Right lobe of liver (tissue), 6 donors: ENCODE results near the gene TMEM200B. TPM values are rescaled to one million over a fixed set of nuclear protein-coding genes. Genes with fewer than 3 reads are reported as not detected.
A peak's percentile ranks its signal among the peaks of the same experiment; 100 is the strongest.
"Not testable (repeated sequence)": the region's sequence is repeated elsewhere in the genome, so short reads cannot be mapped to it uniquely, and the experiment has no call there.

Source experiments
- ATAC-seq, 4 donors: fragments of 200-7000 bp; cut with Tn5 transposase; one replicate each; pipeline ENCODE4 v1.9.1; 2020; ENCODE audit warnings: mild to moderate bottlenecking in 4 of 4, moderate library complexity in 4 of 4
- DNase-seq, 3 donors: peaks; one replicate each; pipeline ENCODE4 v3.0.0-alpha.2; 2020
- H3K27ac ChIP-seq, 3 donors: fragments of 200-600 bp; one replicate each; pipeline ENCODE4 v1.8.0; 2022
- H3K27me3 ChIP-seq, 2 donors: fragments of 200-600 bp; one replicate each; pipeline ENCODE4 v1.8.0; 2022
- H3K36me3 ChIP-seq, 4 donors: fragments of 200-600 bp; sonication (generic) in 1 of 4; one replicate each; pipeline versions ENCODE4 v1.5.1 to v1.8.0; 2017 to 2022; ENCODE audit warnings: control low read depth in 1 of 4
- H3K4me1 ChIP-seq, 4 donors: fragments of 200-600 bp; sonication (generic) in 1 of 4; one replicate each; pipeline versions ENCODE4 v1.5.1 to v1.8.0; 2017 to 2022; ENCODE audit warnings: control low read depth in 1 of 4
- H3K4me3 ChIP-seq, 3 donors: fragments of 200-600 bp; one replicate each; pipeline ENCODE4 v1.8.0; 2022
- H3K9me3 ChIP-seq, 4 donors: fragments of 200-600 bp; sonication (generic) in 1 of 4; one replicate each; pipeline versions ENCODE4 v1.5.1 to v1.8.0; 2017 to 2022; ENCODE audit warnings: control low read depth in 1 of 4
- CTCF ChIP-seq, 4 donors: fragments of 200-600 bp in 3 of 4; fragments of 450-650 bp in 1 of 4; IDR thresholded peaks; one replicate each; pipeline versions ENCODE4 v1.5.1 to v1.8.0; 2016 to 2022; ENCODE audit warnings: antibody characterized with exemption in 4 of 4, mild to moderate bottlenecking in 2 of 4
- POLR2A ChIP-seq: fragments of 450-650 bp; IDR thresholded peaks from one replicate; pipeline ENCODE4 v1.6.1; 2017; ENCODE audit warnings: antibody characterized with exemption, mild to moderate bottlenecking
- WGBS: methylation state at CpG from one replicate; pipeline ENCODE4 v1.1.6; 2018; ENCODE audit warnings: low coverage, low lambda C conversion rate; ENCODE audit not compliant: insufficient coverage; ENCODE audit errors: missing lambda C conversion rate; 5-methylcytosine and 5-hydroxymethylcytosine counted together
- intact Hi-C, 2 donors: fragments of 100-400 bp; cut with DNase I; formaldehyde crosslinking; loops; one replicate each; pipeline versions ENCODE4 v1.11.2 to v1.14.1; 2022
- total RNA-seq, 6 experiments: library from RNA; depleted of rRNA in 2 of 6; stranded (reverse); fragments of >200 nt in 2 of 6; fragmentation: NEBNext Ultra II Directional in 3 of 6; extraction: Animal tissue kit (Norgen Biotek cat#: 25700) in 3 of 6; gene quantifications; one replicate each; pipeline versions ENCODE4 v1.1.0 to v1.2.4, GENCODE V29; 2016 to 2023
- donor health status: DM: no; HTN: yes; CAD: no.
- donor health status: DM: no; HTN: no; CAD: no.
- donor health status: DM: no; HTN: no; CAD: no.
- donor health status: DM: no; HTN: yes; CAD: no.
- donor health status: DM: no; HTN: yes; CAD: no.

The TMEM200B gene
- total RNA-seq, 6 experiments from 2014 or later = 0.83 to 4.5 (median 1.4) TPM

- intact Hi-C loops = no loop called here
- no peaks in the 10 kb centered on the region for H3K4me1 ChIP-seq
- ATAC-seq = no peak
- no peak for DNase-seq
- no peaks in the 10 kb centered on the region for H3K9me3 ChIP-seq
- H3K36me3 ChIP-seq = peaks cover 0 to 6% (median 2%) of the 10 kb centered on the region in 4 donors
- TF ChIP-seq POLR2A = no peak
- TF ChIP-seq CTCF (IDR thresholded peaks at IDR 0.05) = no peak
- H3K27me3 ChIP-seq = no peaks in the 10 kb centered on the region
- 100% methylated on average over 2 of the region's 3 CpGs for WGBS
- H3K27ac ChIP-seq = no peak overlapping the region
- H3K4me3 ChIP-seq = no peak overlapping the region
Measured at GRCh38 chr1:29094433-29094832, 29.3 kb downstream of the TMEM200B start.

GRCh38 chr1:29092704-29093103, 31.0 kb downstream of the TMEM200B start:
- 94% methylated on average over 5 of the region's 5 CpGs for WGBS
- DNase-seq, H3K27me3 ChIP-seq, H3K9me3 ChIP-seq, H3K36me3 ChIP-seq, ATAC-seq, H3K27ac ChIP-seq, H3K4me1 ChIP-seq, intact Hi-C loops, H3K4me3 ChIP-seq: not testable (repeated sequence)

- no peaks in the 10 kb centered on the region for H3K27me3 ChIP-seq
- intact Hi-C loops = no loop called here
- no peaks in the 10 kb centered on the region for H3K4me1 ChIP-seq
- H3K27ac ChIP-seq = no peak overlapping the region
- H3K4me3 ChIP-seq = no peak overlapping the region
- ATAC-seq (peak in 2 of 4 donors; percentile 42 to 52), DNase-seq (no peak)
- TF ChIP-seq POLR2A = no peak
- no peak for TF ChIP-seq CTCF (IDR thresholded peaks at IDR 0.05)
- no peaks in the 10 kb centered on the region for H3K9me3 ChIP-seq
- peaks cover 0 to 2% (median under 1%) of the 10 kb centered on the region in 4 donors for H3K36me3 ChIP-seq
Measured at GRCh38 chr1:29090937-29091618, 32.6 kb downstream of the TMEM200B start.

GRCh38 chr1:29084196-29084521, 39.5 kb downstream of the TMEM200B start:
- no peak for DNase-seq
- no peaks in the 10 kb centered on the region for H3K36me3 ChIP-seq
- ATAC-seq = no peak
- H3K9me3 ChIP-seq = no peaks in the 10 kb centered on the region
- intact Hi-C loops = no loop called here
- WGBS = 67% methylated on average over 2 of the region's 2 CpGs
- H3K27me3 ChIP-seq = no peaks in the 10 kb centered on the region
- H3K4me3 ChIP-seq = no peak overlapping the region
- TF ChIP-seq CTCF (IDR thresholded peaks at IDR 0.05) (no peak), POLR2A (no peak)
- no peak overlapping the region for H3K27ac ChIP-seq
- peaks cover 0 to 14% (median 4%) of the 10 kb centered on the region in 4 donors for H3K4me1 ChIP-seq

GRCh38 chr1:29083317-29084195, 40.1 kb downstream of the TMEM200B start:
- H3K27ac ChIP-seq = peak overlapping the region in 1 of 3 donors; percentile 33
- no peak overlapping the region for H3K4me3 ChIP-seq
- DNase-seq = no peak
- no peaks in the 10 kb centered on the region for H3K27me3 ChIP-seq
- WGBS = 73% methylated on average over 3 of the region's 3 CpGs
- peak in 1 of 4 donors; percentile 11 for ATAC-seq
- TF ChIP-seq POLR2A = no peak
- TF ChIP-seq CTCF (IDR thresholded peaks at IDR 0.05) = no peak
- H3K36me3 ChIP-seq = no peaks in the 10 kb centered on the region
- intact Hi-C loops = no loop called here
- H3K4me1 ChIP-seq = peaks cover 0 to 14% (median 4%) of the 10 kb centered on the region in 4 donors
- H3K9me3 ChIP-seq = no peaks in the 10 kb centered on the region
